NCI-H128 (cell line): ENCODE results near the gene DCXR.
A peak's percentile ranks its signal among the peaks of the same experiment; 100 is the strongest.

Experiments used
- DNase-seq: peaks from one replicate; lab custom pipeline; 2025; ENCODE audit not compliant: unreplicated experiment; lab: John Stamatoyannopoulos, UW

The DCXR gene

GRCh38 chr17:82022981-82023446 is 14.5 kb downstream of the DCXR start, which contains the start of gene LRRC45:
TSS of gene LRRC45 (plus strand) at chr17:82023305. CDS start at chr17:82023644, 339 bp downstream.
- DNase-seq: peak; percentile 94

- DNase-seq: no peak
These were observed 15.1 kb downstream of the DCXR start, which contains the start of gene CENPX for GRCh38 chr17:82022310-82022980. TSS of gene CENPX (minus strand) at chr17:82022878. CDS start at chr17:82022861, 17 bp downstream.

GRCh38 chr17:82021900-82022309 is 15.6 kb downstream of the DCXR start:
- no peak for DNase-seq

- no peak for DNase-seq
These were observed 16.2 kb downstream of the DCXR start for GRCh38 chr17:82021107-82021899.

- DNase-seq: no peak
These were observed 16.9 kb downstream of the DCXR start for GRCh38 chr17:82020572-82021106.

- no peak for DNase-seq
These were observed 17.6 kb downstream of the DCXR start for GRCh38 chr17:82019690-82020571.

GRCh38 chr17:82018989-82019689 is 18.4 kb downstream of the DCXR start:
- DNase-seq: no peak

GRCh38 chr17:82018152-82018988 is 19.1 kb downstream of the DCXR start:
- no peak for DNase-seq

- no peak for DNase-seq
These were observed 19.8 kb downstream of the DCXR start for GRCh38 chr17:82017612-82018151.

- no peak for DNase-seq
These were observed 20.5 kb downstream of the DCXR start for GRCh38 chr17:82016875-82017459.

- no peak for DNase-seq
These were observed 21.2 kb downstream of the DCXR start for GRCh38 chr17:82016061-82016874.

- DNase-seq: no peak
These were observed 22.1 kb downstream of the DCXR start for GRCh38 chr17:82015311-82015971.

- no peak for DNase-seq
These were observed 22.6 kb downstream of the DCXR start for GRCh38 chr17:82014971-82015310.

- no peak for DNase-seq
These were observed 23.1 kb downstream of the DCXR start for GRCh38 chr17:82014432-82014831.

GRCh38 chr17:82013772-82014321 is 23.6 kb downstream of the DCXR start:
- DNase-seq: no peak

- no peak for DNase-seq
These were observed 24.2 kb downstream of the DCXR start for GRCh38 chr17:82013341-82013740.

GRCh38 chr17:82012640-82013295 is 24.7 kb downstream of the DCXR start:
- no peak for DNase-seq
